CD4-positive, alpha-beta T cell treated with Interleukin-10 for 1 hour (primary cell): ENCODE data around the gene INTS6L.
"Not testable (repeated sequence)": the region's sequence is repeated elsewhere in the genome, so short reads cannot be mapped to it uniquely, and the experiment has no call there.

Source experiments
- DNase-seq: peaks from one replicate; pipeline ENCODE4 v3.0.0-alpha.2; 2020

INTS6L gene

DNA sequence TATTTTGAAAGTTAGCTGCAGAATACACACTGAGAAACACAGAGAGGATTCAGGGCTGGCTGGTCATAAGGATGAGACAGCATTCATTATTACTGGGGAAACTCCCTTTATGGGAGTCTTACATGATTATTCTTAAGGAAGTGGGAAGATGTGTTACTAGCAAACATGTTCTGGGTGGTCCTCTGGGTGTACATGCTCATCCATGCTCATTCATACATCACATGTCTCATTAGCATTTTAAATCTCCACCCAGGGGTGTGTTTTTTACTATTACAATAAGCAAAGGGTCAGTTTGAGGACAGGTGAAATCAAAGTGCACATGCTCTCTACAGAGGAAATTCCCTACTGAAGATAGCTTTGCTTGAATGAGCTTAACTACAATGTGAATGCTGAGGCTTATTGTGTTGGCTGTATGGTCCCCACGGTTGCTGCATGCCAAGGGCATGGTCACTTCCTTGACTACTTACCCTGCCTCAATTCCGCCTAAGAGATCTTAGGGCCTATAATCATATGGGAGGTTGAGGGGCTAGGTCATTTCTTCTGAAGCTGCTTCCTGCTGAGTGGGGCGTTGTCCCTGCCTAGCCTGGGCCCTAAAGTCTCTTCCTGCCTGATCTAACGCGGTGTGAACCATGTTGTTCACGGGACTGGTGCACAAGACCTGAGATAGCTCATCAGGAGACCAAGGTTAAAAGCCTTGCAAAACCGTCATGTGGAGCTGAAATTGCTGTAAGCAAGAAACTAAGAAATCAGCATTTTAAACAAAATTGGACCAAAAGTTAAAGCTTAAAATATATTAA, 104.1 kb downstream of the INTS6L start:
- DNase-seq, result not testable (repeated sequence)

DNA sequence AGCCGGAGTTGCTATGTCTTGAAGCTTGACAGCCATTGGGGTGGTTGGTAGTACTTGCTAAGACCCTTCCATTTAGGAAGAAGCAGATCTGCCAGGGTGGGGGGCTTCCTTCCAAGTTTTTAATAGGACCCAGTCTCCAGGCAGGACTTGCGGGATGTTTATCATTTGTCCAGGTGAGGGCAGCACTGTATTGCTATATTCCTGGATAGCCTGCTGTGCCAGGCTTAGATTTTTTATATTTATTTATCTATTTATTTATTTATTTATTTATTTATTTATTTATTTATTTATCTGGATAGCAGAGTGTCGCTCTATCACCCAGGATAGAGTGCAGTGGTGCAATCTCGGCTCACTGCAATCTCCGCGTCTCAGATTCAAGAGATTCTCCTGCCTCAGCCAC, 105.5 kb downstream of the INTS6L start:
- DNase-seq, result no peak

DNA sequence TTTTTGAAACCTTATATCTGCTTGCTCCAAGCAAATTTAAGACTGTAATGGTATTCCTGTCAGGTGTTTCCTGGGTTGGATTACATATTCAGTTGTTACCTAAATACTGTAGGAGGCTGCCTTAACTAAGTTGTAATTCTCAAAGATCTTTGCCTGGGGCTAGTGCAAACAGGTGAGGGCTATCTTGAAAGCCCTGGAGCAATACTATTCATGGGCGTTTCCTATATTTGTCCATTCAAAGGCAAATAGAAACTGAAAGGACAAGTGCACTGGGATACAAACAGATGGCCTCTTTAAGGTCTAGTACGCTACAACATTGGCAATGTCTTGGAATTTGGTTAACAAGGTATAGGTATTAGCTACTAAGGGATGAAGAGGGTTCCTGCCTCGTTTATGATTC, 108.9 kb downstream of the INTS6L start:
- DNase-seq, result no peak
